GM12891 (cell line): ENCODE measurements around the gene GLB1L3. TPM values are rescaled to one million over a fixed set of nuclear protein-coding genes. Genes with fewer than 3 reads are reported as not detected.

Experiments used
- DNase-seq: peaks from one replicate; pipeline ENCODE4 v3.0.0; 2011; ENCODE audit warnings: low spot score; ENCODE audit not compliant: insufficient read length
- FAIRE-seq: peaks from 2 replicates; lab custom pipeline; 2011; peaks lifted over from hg19 to GRCh38; lab: Jason Lieb, UNC
- PAX5 ChIP-seq: IDR thresholded peaks from 2 replicates; pipeline ENCODE4 v1.6.1; 2011; ENCODE audit warnings: low read length, moderate library complexity, mild to moderate bottlenecking; ENCODE audit not compliant: insufficient read depth, severe bottlenecking
- POLR2A ChIP-seq: IDR thresholded peaks from 2 replicates; pipeline ENCODE4 v1.6.1; 2011; ENCODE audit warnings: low read depth, low read length, control low read depth
- POLR2AphosphoS5 ChIP-seq: IDR thresholded peaks from 2 replicates; pipeline ENCODE4 v1.6.1; 2011; ENCODE audit warnings: low read depth, low read length, control low read depth
- POU2F2 ChIP-seq: IDR thresholded peaks from 2 replicates; pipeline ENCODE4 v1.6.1; 2011; ENCODE audit warnings: low read depth, mild to moderate bottlenecking, control low read depth, low read length, moderate library complexity
- SPI1 ChIP-seq: IDR thresholded peaks from 2 replicates; pipeline ENCODE4 v1.6.1; 2011; ENCODE audit warnings: low read depth, low read length, control low read depth
- TAF1 ChIP-seq: IDR thresholded peaks from 2 replicates; pipeline ENCODE4 v1.6.1; 2011; ENCODE audit warnings: low read depth, low read length, control low read depth
- polyA plus RNA-seq: library from polyadenylated mRNA; unstranded; fragments of >200 nt; gene quantifications from one replicate; pipeline ENCODE4 v1.2.1, GENCODE V29; 2012; ENCODE audit warnings: low read depth, missing spikeins, inconsistent platforms; ENCODE audit not compliant: missing spikeins

The GLB1L3 gene
- 0.21 TPM for polyA plus RNA-seq

- FAIRE-seq (peak; percentile 45), DNase-seq (peak; percentile 46)
- TF ChIP-seq TAF1: no peak
- no peak for TF ChIP-seq POU2F2
- no peak for TF ChIP-seq PAX5
- TF ChIP-seq POLR2A: no peak
- no peak for TF ChIP-seq SPI1
- TF ChIP-seq POLR2AphosphoS5: no peak
These were observed at the start of gene GLB1L3 for GRCh38 chr11:134275534-134276395. Gene GLB1L3 (plus strand): TSS chr11:134276379. CDS start chr11:134276741, 362 bp downstream.

GRCh38 chr11:134226806-134227325 lies 49.3 kb upstream of the GLB1L3 start:
- DNase-seq (no peak), FAIRE-seq (no peak)

GRCh38 chr11:134228625-134229024 lies 47.6 kb upstream of the GLB1L3 start:
- DNase-seq (peak; percentile 51), FAIRE-seq (peak; percentile 90)
- TF ChIP-seq POLR2A (no peak), POLR2AphosphoS5 (no peak), SPI1 (no peak), POU2F2 (peak; percentile 83; the same call in 1 of the 2 replicates), PAX5 (peak; percentile 83), TAF1 (no peak)

More at GRCh38 chr11:134226806-134227325, 49.3 kb upstream of the GLB1L3 start:
- TF ChIP-seq PAX5 (no peak), SPI1 (no peak)

- FAIRE-seq (no peak), DNase-seq (no peak)
- TF ChIP-seq POLR2AphosphoS5 (no peak), SPI1 (no peak), PAX5 (no peak), TAF1 (no peak), POLR2A (no peak), POU2F2 (no peak)
These were observed 46.9 kb upstream of the GLB1L3 start for GRCh38 chr11:134229126-134229790.

- FAIRE-seq (peak; percentile 79), DNase-seq (no peak)
- TF ChIP-seq POU2F2: no peak
- no peak for TF ChIP-seq POLR2AphosphoS5
- TF ChIP-seq TAF1: no peak
These were observed 45.8 kb upstream of the GLB1L3 start for GRCh38 chr11:134230339-134230738.

GRCh38 chr11:134231958-134232659 lies 44.1 kb upstream of the GLB1L3 start:
- DNase-seq: no peak
- TF ChIP-seq SPI1: 0 out of 2 replicates have a peak, but pooled peaks have one; percentile 6
- no peak for TF ChIP-seq POU2F2
- no peak for TF ChIP-seq TAF1
- FAIRE-seq: no peak

GRCh38 chr11:134233729-134234179 lies 42.4 kb upstream of the GLB1L3 start:
- TF ChIP-seq TAF1: no peak
- no peak for TF ChIP-seq POLR2AphosphoS5
- no peak for FAIRE-seq
- no peak for DNase-seq

- no peak for DNase-seq
- TF ChIP-seq SPI1: no peak
- no peak for TF ChIP-seq TAF1
- no peak for TF ChIP-seq POLR2AphosphoS5
- TF ChIP-seq PAX5: no peak
- no peak for TF ChIP-seq POLR2A
- FAIRE-seq: no peak
These were observed 40.8 kb upstream of the GLB1L3 start for GRCh38 chr11:134235399-134235798.

- DNase-seq (no peak), FAIRE-seq (no peak)
- TF ChIP-seq TAF1: no peak
These were observed 39.2 kb upstream of the GLB1L3 start for GRCh38 chr11:134236834-134237556.

GRCh38 chr11:134237557-134237922 lies 38.6 kb upstream of the GLB1L3 start:
- DNase-seq (no peak), FAIRE-seq (no peak)
- TF ChIP-seq TAF1 (no peak), POLR2AphosphoS5 (no peak), POU2F2 (no peak), SPI1 (no peak), POLR2A (no peak), PAX5 (no peak)
